HG03432 (cell line): ENCODE data around the gene IQGAP2.
A peak's percentile ranks its signal among the peaks of the same experiment; 100 is the strongest.

Experiments
- ATAC-seq: cut with Tn5 transposase; IDR thresholded peaks from one replicate; pipeline ENCODE4 v1.9.1; 2021; ENCODE audit warnings: mild to moderate bottlenecking, moderate library complexity; ENCODE audit not compliant: unreplicated experiment

The IQGAP2 gene

GRCh38 chr5:76703707-76704106 lies 300.6 kb downstream of the IQGAP2 start:
- ATAC-seq = no peak

GRCh38 chr5:76704131-76704663 lies 301.1 kb downstream of the IQGAP2 start:
- no peak for ATAC-seq

- ATAC-seq = no peak
These were observed 302.5 kb downstream of the IQGAP2 start for GRCh38 chr5:76705574-76705973.

- ATAC-seq = no peak
These were observed 306.7 kb downstream of the IQGAP2 start for GRCh38 chr5:76709762-76710161.

GRCh38 chr5:76710991-76711390 lies 307.9 kb downstream of the IQGAP2 start:
- ATAC-seq = peak; percentile 65

GRCh38 chr5:76714751-76715485 lies 311.8 kb downstream of the IQGAP2 start:
- ATAC-seq = no peak

GRCh38 chr5:76715486-76715735 lies 312.3 kb downstream of the IQGAP2 start:
- ATAC-seq = no peak

- ATAC-seq = peak; percentile 77
These were observed 312.8 kb downstream of the IQGAP2 start, which contains the start of gene F2R for GRCh38 chr5:76715736-76716455. Gene F2R, plus strand, starts transcription at chr5:76716126. Its CDS starts 182 bp downstream, at chr5:76716308.

- no peak for ATAC-seq
These were observed 313.5 kb downstream of the IQGAP2 start for GRCh38 chr5:76716456-76717157.

GRCh38 chr5:76717222-76718083 lies 314.4 kb downstream of the IQGAP2 start:
- ATAC-seq = no peak

GRCh38 chr5:76718381-76718832 lies 315.3 kb downstream of the IQGAP2 start:
- ATAC-seq = no peak

- ATAC-seq = no peak
These were observed 315.8 kb downstream of the IQGAP2 start for GRCh38 chr5:76718880-76719279.

- peak; percentile 96 for ATAC-seq
These were observed 318.0 kb downstream of the IQGAP2 start for GRCh38 chr5:76720988-76721569.

GRCh38 chr5:76723266-76723665 lies 320.2 kb downstream of the IQGAP2 start:
- no peak for ATAC-seq

GRCh38 chr5:76723906-76724305 lies 320.8 kb downstream of the IQGAP2 start:
- ATAC-seq = no peak

- ATAC-seq = no peak
These were observed 321.8 kb downstream of the IQGAP2 start for GRCh38 chr5:76724871-76725270.

GRCh38 chr5:76728965-76729364 lies 325.9 kb downstream of the IQGAP2 start:
- ATAC-seq = no peak

- ATAC-seq = no peak
These were observed 326.5 kb downstream of the IQGAP2 start for GRCh38 chr5:76729373-76730290.

GRCh38 chr5:76732405-76733048 lies 329.4 kb downstream of the IQGAP2 start:
- no peak for ATAC-seq
